HS-27A (cell line): ENCODE measurements around the gene PELI3.
A peak's percentile ranks its signal among the peaks of the same experiment; 100 is the strongest.

ENCODE experiments used
- DNase-seq: peaks from one replicate; pipeline ENCODE4 v3.0.0-alpha.2; 2012; ENCODE audit warnings: low read depth, missing footprints

The PELI3 gene

GRCh38 chr11:66475349-66476172 is 8.9 kb downstream of the PELI3 start:
- DNase-seq = no peak

- DNase-seq = no peak
Observed at GRCh38 chr11:66476173-66476840, 9.6 kb downstream of the PELI3 start.

- DNase-seq = no peak
Observed at GRCh38 chr11:66476841-66477251, 10.1 kb downstream of the PELI3 start.

GRCh38 chr11:66477263-66478201 is 10.8 kb downstream of the PELI3 start:
- no peak for DNase-seq

GRCh38 chr11:66478729-66479393 is 12.2 kb downstream of the PELI3 start:
- no peak for DNase-seq

- DNase-seq = peak; percentile 76
Observed at GRCh38 chr11:66479394-66480116, 12.8 kb downstream of the PELI3 start.

- DNase-seq = peak; percentile 92
Observed at GRCh38 chr11:66480117-66480938, 13.6 kb downstream of the PELI3 start, which contains the start of gene DPP3. DPP3 (plus strand) TSS chr11:66480434; CDS start chr11:66482201, 1,767 bp downstream.

GRCh38 chr11:66484806-66485380 is 18.2 kb downstream of the PELI3 start:
- DNase-seq = no peak

- DNase-seq = no peak
Observed at GRCh38 chr11:66488957-66489356, 22.3 kb downstream of the PELI3 start.

GRCh38 chr11:66489636-66490035 is 22.9 kb downstream of the PELI3 start:
- no peak for DNase-seq

GRCh38 chr11:66491315-66491935 is 24.7 kb downstream of the PELI3 start:
- DNase-seq = no peak

GRCh38 chr11:66492161-66492865 is 25.6 kb downstream of the PELI3 start:
- DNase-seq = no peak

- DNase-seq = no peak
Observed at GRCh38 chr11:66493130-66493529, 26.4 kb downstream of the PELI3 start.

GRCh38 chr11:66494458-66494857 is 27.8 kb downstream of the PELI3 start:
- no peak for DNase-seq

- no peak for DNase-seq
Observed at GRCh38 chr11:66494935-66495334, 28.2 kb downstream of the PELI3 start.

- DNase-seq = no peak
Observed at GRCh38 chr11:66495401-66495854, 28.7 kb downstream of the PELI3 start.

- no peak for DNase-seq
Observed at GRCh38 chr11:66497206-66497605, 30.5 kb downstream of the PELI3 start.

- DNase-seq = no peak
Observed at GRCh38 chr11:66498506-66498905, 31.8 kb downstream of the PELI3 start.
